Measurements from ENCODE around the gene ABCB11. TPM values are rescaled to one million over a fixed set of nuclear protein-coding genes. Genes with fewer than 3 reads are reported as not detected.

ABCB11 gene
- total and polyA plus RNA-seq, 2 of the 4 experiments (the other 2 are of a cell fraction), result not detected

DNA sequence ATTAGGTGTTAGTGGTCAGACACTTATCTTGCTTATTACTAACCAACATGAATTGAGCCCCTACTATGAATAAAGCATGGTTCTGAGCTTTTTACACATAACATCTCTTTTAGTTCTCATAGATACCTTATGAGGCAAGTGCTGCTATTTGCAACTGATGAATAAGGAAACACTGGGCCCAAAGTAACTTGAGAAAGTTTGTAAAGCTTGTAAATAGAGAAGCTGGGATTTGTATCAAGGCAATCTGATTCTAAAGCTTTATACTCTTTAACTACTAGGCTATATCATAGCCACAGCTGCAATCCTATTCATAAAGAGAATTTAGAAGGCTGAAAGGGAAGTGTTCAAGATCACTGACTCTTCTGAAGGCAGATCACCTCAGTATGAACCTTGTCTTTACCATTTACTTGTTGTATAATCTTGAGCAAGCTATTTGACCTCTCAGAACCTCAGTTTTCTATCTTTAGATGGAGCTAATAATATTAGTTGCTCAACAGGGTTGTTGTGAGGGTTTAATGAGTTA lies 60.4 kb downstream of the ABCB11 start:
- no peak overlapping the region for H4K8ac ChIP-seq (ENCODE audit: low read depth in 2 of 2, low read length in 2 of 2)
- H3K4me3 ChIP-seq (ENCODE audit: insufficient read depth, low read depth, low read length), result no peak overlapping the region
- H3K9me3 ChIP-seq (ENCODE audit: control insufficient read depth, insufficient read depth, low read length), result no peaks in the 10 kb centered on the region
- no peaks in the 10 kb centered on the region for H3K27me3 ChIP-seq (ENCODE audit: control insufficient read depth, insufficient read depth, low read length)
- no peak overlapping the region for H2BK5ac ChIP-seq (ENCODE audit: low read depth, low read length, poor library complexity, severe bottlenecking)
- H2BK15ac ChIP-seq (ENCODE audit: low read depth, low read length), result no peak overlapping the region
- H2AFZ ChIP-seq (replicated peaks; ENCODE audit: low read length, poor library complexity), result no peak overlapping the region
- H4K5ac ChIP-seq (ENCODE audit: low read depth, low read length), result no peak overlapping the region
- dilution Hi-C loops (cut with HindIII; ENCODE audit: low sequenced_read_pairs, unreplicated experiment) (no loop called here), intact Hi-C loops (cut with micrococcal nuclease) (no loop called here), in situ Hi-C loops (cut with MboI; ENCODE audit: low sequenced_read_pairs) (no loop called here)
- ATAC-seq (ENCODE audit: low read depth), result no peak
- H3K4me2 ChIP-seq (ENCODE audit: low read depth, low read length), result no peak overlapping the region
- H2AK5ac ChIP-seq (ENCODE audit: low read depth, low read length), result no peak overlapping the region
- no TSS peak for BruUV-seq (replicated peaks)
- H4K91ac ChIP-seq (ENCODE audit: insufficient read depth, low read depth, low read length), result no peak overlapping the region
- H3K9ac ChIP-seq (ENCODE audit: low read depth, low read length), result no peak overlapping the region
- POLR2A ChIA-PET (ENCODE audit: unreplicated experiment), result no interaction called here
- no peak overlapping the region for H3K56ac ChIP-seq (ENCODE audit: extremely low read depth, insufficient read depth, low read length)
- no peaks in the 10 kb centered on the region for H3K4me1 ChIP-seq (ENCODE audit: control insufficient read depth, insufficient read depth, low read length)
- H3K36me3 ChIP-seq (ENCODE audit: control insufficient read depth, insufficient read depth, low read length), result no peaks in the 10 kb centered on the region
- H2AK9ac ChIP-seq (replicated peaks; ENCODE audit: low read depth, low read length, poor library complexity), result no peak overlapping the region
- no peak overlapping the region for H3K4ac ChIP-seq (ENCODE audit: low read depth, low read length)
- H2BK20ac ChIP-seq (ENCODE audit: low read depth, low read length), result no peak overlapping the region
- no peaks in the 10 kb centered on the region for H3K79me1 ChIP-seq (ENCODE audit: low read depth in 1 of 2, low read length in 2 of 2)
- no peak overlapping the region for H2BK120ac ChIP-seq (ENCODE audit: low read depth, low read length)
- DNase-seq, result no peak
- H3K18ac ChIP-seq (ENCODE audit: low read depth, low read length), result no peak overlapping the region
- TF ChIP-seq FOS (IDR thresholded peaks at IDR 0.05; ENCODE audit: low read depth, low read length) (no peak), MXI1 (IDR thresholded peaks at IDR 0.05; ENCODE audit: borderline replicate concordance, low read depth, low read length) (no peak), CEBPB (IDR thresholded peaks at IDR 0.05; ENCODE audit: low read depth, low read length) (no peak), MAFK (IDR thresholded peaks at IDR 0.05; ENCODE audit: low read depth, low read length) (no peak), MAZ (IDR thresholded peaks at IDR 0.05; ENCODE audit: borderline replicate concordance, low read depth, low read length) (no peak), POLR2A (IDR thresholded peaks at IDR 0.05; ENCODE audit: low read depth, low read length) (no peak), SMC3 (IDR thresholded peaks at IDR 0.05; ENCODE audit: low read depth, low read length) (no peak), BHLHE40 (IDR thresholded peaks at IDR 0.05; ENCODE audit: low read depth, low read length) (no peak), RCOR1 (IDR thresholded peaks at IDR 0.05; ENCODE audit: insufficient replicate concordance, low read length) (no peak), RAD21 (IDR thresholded peaks at IDR 0.05; ENCODE audit: low read length) (no peak), NFE2L2 (IDR thresholded peaks at IDR 0.05; ENCODE audit: low read depth, low read length) (no peak), CHD1 (IDR thresholded peaks at IDR 0.05; ENCODE audit: low read depth, low read length) (no peak), RFX5 (IDR thresholded peaks at IDR 0.05; ENCODE audit: low read depth, low read length) (no peak)
- TF ChIP-seq, protein P1, sequence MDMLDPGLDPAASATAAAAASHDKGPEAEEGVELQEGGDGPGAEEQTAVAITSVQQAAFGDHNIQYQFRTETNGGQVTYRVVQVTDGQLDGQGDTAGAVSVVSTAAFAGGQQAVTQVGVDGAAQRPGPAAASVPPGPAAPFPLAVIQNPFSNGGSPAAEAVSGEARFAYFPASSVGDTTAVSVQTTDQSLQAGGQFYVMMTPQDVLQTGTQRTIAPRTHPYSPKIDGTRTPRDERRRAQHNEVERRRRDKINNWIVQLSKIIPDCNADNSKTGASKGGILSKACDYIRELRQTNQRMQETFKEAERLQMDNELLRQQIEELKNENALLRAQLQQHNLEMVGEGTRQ (IDR thresholded peaks at IDR 0.05; ENCODE audit: low read depth, low read length), result no peak
- TF ChIP-seq, protein P2, sequence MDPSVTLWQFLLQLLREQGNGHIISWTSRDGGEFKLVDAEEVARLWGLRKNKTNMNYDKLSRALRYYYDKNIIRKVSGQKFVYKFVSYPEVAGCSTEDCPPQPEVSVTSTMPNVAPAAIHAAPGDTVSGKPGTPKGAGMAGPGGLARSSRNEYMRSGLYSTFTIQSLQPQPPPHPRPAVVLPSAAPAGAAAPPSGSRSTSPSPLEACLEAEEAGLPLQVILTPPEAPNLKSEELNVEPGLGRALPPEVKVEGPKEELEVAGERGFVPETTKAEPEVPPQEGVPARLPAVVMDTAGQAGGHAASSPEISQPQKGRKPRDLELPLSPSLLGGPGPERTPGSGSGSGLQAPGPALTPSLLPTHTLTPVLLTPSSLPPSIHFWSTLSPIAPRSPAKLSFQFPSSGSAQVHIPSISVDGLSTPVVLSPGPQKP (IDR thresholded peaks at IDR 0.05; ENCODE audit: borderline replicate concordance, low read depth, low read length), result no peak
- TF ChIP-seq, protein P3, sequence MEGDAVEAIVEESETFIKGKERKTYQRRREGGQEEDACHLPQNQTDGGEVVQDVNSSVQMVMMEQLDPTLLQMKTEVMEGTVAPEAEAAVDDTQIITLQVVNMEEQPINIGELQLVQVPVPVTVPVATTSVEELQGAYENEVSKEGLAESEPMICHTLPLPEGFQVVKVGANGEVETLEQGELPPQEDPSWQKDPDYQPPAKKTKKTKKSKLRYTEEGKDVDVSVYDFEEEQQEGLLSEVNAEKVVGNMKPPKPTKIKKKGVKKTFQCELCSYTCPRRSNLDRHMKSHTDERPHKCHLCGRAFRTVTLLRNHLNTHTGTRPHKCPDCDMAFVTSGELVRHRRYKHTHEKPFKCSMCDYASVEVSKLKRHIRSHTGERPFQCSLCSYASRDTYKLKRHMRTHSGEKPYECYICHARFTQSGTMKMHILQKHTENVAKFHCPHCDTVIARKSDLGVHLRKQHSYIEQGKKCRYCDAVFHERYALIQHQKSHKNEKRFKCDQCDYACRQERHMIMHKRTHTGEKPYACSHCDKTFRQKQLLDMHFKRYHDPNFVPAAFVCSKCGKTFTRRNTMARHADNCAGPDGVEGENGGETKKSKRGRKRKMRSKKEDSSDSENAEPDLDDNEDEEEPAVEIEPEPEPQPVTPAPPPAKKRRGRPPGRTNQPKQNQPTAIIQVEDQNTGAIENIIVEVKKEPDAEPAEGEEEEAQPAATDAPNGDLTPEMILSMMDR (conservative IDR thresholded peaks at IDR 0.05; ENCODE audit: low read depth, low read length), result no peak
- H3K14ac ChIP-seq (replicated peaks; ENCODE audit: low read depth, low read length), result no peak overlapping the region
- no peak overlapping the region for H3K23ac ChIP-seq (ENCODE audit: low read depth, low read length)
- H3K27ac ChIP-seq (ENCODE audit: insufficient read depth, low read length), result no peak overlapping the region
- H4K20me1 ChIP-seq (ENCODE audit: insufficient read depth, low read length), result no peaks in the 10 kb centered on the region
- CTCF ChIA-PET, result interaction anchor here (0.7 kb wide), 1 partner anchor 1037 kb away, joined by 3 read pairs; no protein-coding TSS in a partner anchor
- H3K9me1 ChIP-seq (ENCODE audit: insufficient read depth, low read length), result no peaks in the 10 kb centered on the region

Measured in IMR-90 (cell line).